GM18907 (cell line): ENCODE results near the gene CTBP2.

ENCODE experiments used
- ATAC-seq: cut with Tn5 transposase; IDR thresholded peaks from one replicate; pipeline ENCODE4 v1.9.1; 2021; ENCODE audit warnings: mild to moderate bottlenecking, moderate library complexity; ENCODE audit not compliant: unreplicated experiment

CTBP2 gene

GRCh38 chr10:125011926-125012705 is 148.2 kb downstream of the CTBP2 start:
- ATAC-seq = no peak

GRCh38 chr10:125011171-125011925 is 149.0 kb downstream of the CTBP2 start:
- no peak for ATAC-seq

- ATAC-seq = no peak
Measured at GRCh38 chr10:125010362-125010761, 150.0 kb downstream of the CTBP2 start.

GRCh38 chr10:125009661-125010161 is 150.7 kb downstream of the CTBP2 start:
- ATAC-seq = no peak

GRCh38 chr10:125008689-125009638 is 151.4 kb downstream of the CTBP2 start:
- ATAC-seq = no peak

GRCh38 chr10:125007436-125007835 is 152.9 kb downstream of the CTBP2 start:
- ATAC-seq = no peak

GRCh38 chr10:125006921-125007426 is 153.4 kb downstream of the CTBP2 start:
- ATAC-seq = no peak

GRCh38 chr10:125006188-125006680 is 154.1 kb downstream of the CTBP2 start:
- ATAC-seq = no peak

GRCh38 chr10:125005312-125006187 is 154.8 kb downstream of the CTBP2 start:
- ATAC-seq = no peak

- no peak for ATAC-seq
Measured at GRCh38 chr10:125004571-125005311, 155.6 kb downstream of the CTBP2 start.

GRCh38 chr10:125003901-125004467 is 156.4 kb downstream of the CTBP2 start:
- no peak for ATAC-seq

GRCh38 chr10:125003146-125003900 is 157.0 kb downstream of the CTBP2 start:
- ATAC-seq = no peak

- ATAC-seq = no peak
Measured at GRCh38 chr10:125002423-125003145, 157.8 kb downstream of the CTBP2 start.

- ATAC-seq = no peak
Measured at GRCh38 chr10:125002047-125002422, 158.3 kb downstream of the CTBP2 start.

- no peak for ATAC-seq
Measured at GRCh38 chr10:125001313-125002046, 158.9 kb downstream of the CTBP2 start.
